IMR-90 (cell line): ENCODE measurements around the gene FAM98C. TPM values are rescaled to one million over a fixed set of nuclear protein-coding genes. Genes with fewer than 3 reads are reported as not detected.

ENCODE experiments used
- ATAC-seq: fragments of 200-7000 bp; cut with Tn5 transposase; 2 replicates; pipeline ENCODE4 v1.9.1; 2020; ENCODE audit warnings: low read depth, mild to moderate bottlenecking, moderate library complexity
- BruUV-seq: library from RNA; stranded (reverse); fragments of 400-500 nt; replicated peaks from 2 replicates; lab custom pipeline; 2021; lab: Mats Ljungman, UMichigan
- CTCF ChIA-PET: fragments of 300-600 bp; formaldehyde crosslinking; extraction: SDS; loops from one replicate; lab custom pipeline; 2021; ENCODE audit warnings: antibody characterized with exemption; lab: Yijun Ruan, JAX
- POLR2A ChIA-PET: fragments of 300-600 bp; sonication (Branson Sonifier 250); formaldehyde crosslinking; loops from one replicate; lab custom pipeline; 2022; ENCODE audit warnings: antibody characterized with exemption; ENCODE audit not compliant: unreplicated experiment; lab: Charles Lee
- DNase-seq: peaks from one replicate; pipeline ENCODE4 v3.0.0; 2013
- H2AFZ ChIP-seq: replicated peaks from 2 replicates; pipeline ENCODE3; 2013; ENCODE audit warnings: low read length, mild to moderate bottlenecking; ENCODE audit not compliant: poor library complexity
- H2AK5ac ChIP-seq: 2 replicates; pipeline ENCODE4 v1.6.1; 2013; ENCODE audit warnings: low read depth, low read length, inconsistent platforms
- H2AK9ac ChIP-seq: replicated peaks from 2 replicates; pipeline ENCODE3; 2013; ENCODE audit warnings: mild to moderate bottlenecking, low read depth, low read length, moderate library complexity; ENCODE audit not compliant: poor library complexity
- H2BK120ac ChIP-seq: 2 replicates; pipeline ENCODE4 v1.6.1; 2013; ENCODE audit warnings: low read depth, low read length, inconsistent platforms
- H2BK15ac ChIP-seq: 3 replicates; pipeline ENCODE4 v1.6.1; 2013; ENCODE audit warnings: low read depth, low read length, inconsistent platforms
- H2BK20ac ChIP-seq: 2 replicates; pipeline ENCODE4 v1.6.1; 2013; ENCODE audit warnings: low read depth, mild to moderate bottlenecking, inconsistent platforms, low read length, moderate library complexity
- H2BK5ac ChIP-seq: 2 replicates; pipeline ENCODE4 v1.6.1; 2013; ENCODE audit warnings: mild to moderate bottlenecking, low read depth, low read length, inconsistent platforms; ENCODE audit not compliant: poor library complexity, severe bottlenecking
- H3K14ac ChIP-seq: replicated peaks from 2 replicates; pipeline ENCODE4 v1.6.1; 2013; ENCODE audit warnings: low read depth, low read length, inconsistent platforms
- H3K18ac ChIP-seq: 2 replicates; pipeline ENCODE4 v1.6.1; 2013; ENCODE audit warnings: low read depth, low read length, control low read depth
- H3K23ac ChIP-seq: 2 replicates; pipeline ENCODE4 v1.6.1; 2013; ENCODE audit warnings: low read depth, low read length, inconsistent platforms
- H3K27ac ChIP-seq: 2 replicates; pipeline ENCODE4 v1.5.1; 2013; ENCODE audit warnings: mild to moderate bottlenecking, control low read depth, low read length; ENCODE audit not compliant: insufficient read depth
- H3K27me3 ChIP-seq: 2 replicates; pipeline ENCODE4 v1.6.1; 2013; ENCODE audit warnings: low read length; ENCODE audit not compliant: control insufficient read depth, insufficient read depth
- H3K36me3 ChIP-seq: 2 replicates; pipeline ENCODE4 v1.6.1; 2013; ENCODE audit warnings: low read length, mixed read lengths; ENCODE audit not compliant: control insufficient read depth, insufficient read depth
- H3K4ac ChIP-seq: 2 replicates; pipeline ENCODE4 v1.6.1; 2013; ENCODE audit warnings: low read depth, low read length, inconsistent platforms
- H3K4me1 ChIP-seq: 2 replicates; pipeline ENCODE4 v1.6.1; 2013; ENCODE audit warnings: low read length, mixed read lengths; ENCODE audit not compliant: control insufficient read depth, insufficient read depth
- H3K4me2 ChIP-seq: 2 replicates; pipeline ENCODE4 v1.6.1; 2013; ENCODE audit warnings: low read depth, mild to moderate bottlenecking, control low read depth, low read length, moderate library complexity
- H3K4me3 ChIP-seq: 2 replicates; pipeline ENCODE4 v1.5.1; 2013; ENCODE audit warnings: low read depth, mild to moderate bottlenecking, control low read depth, low read length, moderate library complexity; ENCODE audit not compliant: insufficient read depth
- H3K56ac ChIP-seq: 2 replicates; pipeline ENCODE4 v1.6.1; 2013; ENCODE audit warnings: low read length, inconsistent platforms; ENCODE audit not compliant: insufficient read depth; ENCODE audit errors: extremely low read depth
- H3K79me1 ChIP-seq, 2 experiments: 2 replicates each; pipeline ENCODE4 v1.6.1; 2013; ENCODE audit warnings: low read length in 2 of 2, inconsistent platforms in 1 of 2, low read depth in 1 of 2
- H3K9ac ChIP-seq: 2 replicates; pipeline ENCODE4 v1.6.1; 2013; ENCODE audit warnings: low read depth, low read length, control low read depth
- H3K9me1 ChIP-seq: 2 replicates; pipeline ENCODE4 v1.6.1; 2013; ENCODE audit warnings: low read length, inconsistent platforms; ENCODE audit not compliant: insufficient read depth
- H3K9me3 ChIP-seq: 2 replicates; pipeline ENCODE4 v1.6.1; 2013; ENCODE audit warnings: low read length; ENCODE audit not compliant: control insufficient read depth, insufficient read depth
- H4K20me1 ChIP-seq: 2 replicates; pipeline ENCODE4 v1.6.1; 2013; ENCODE audit warnings: low read length, inconsistent platforms; ENCODE audit not compliant: insufficient read depth
- H4K5ac ChIP-seq: 2 replicates; pipeline ENCODE4 v1.6.1; 2013; ENCODE audit warnings: mild to moderate bottlenecking, low read depth, low read length, control low read depth
- H4K8ac ChIP-seq, 2 experiments: 2 replicates each; pipeline ENCODE4 v1.6.1; 2013; ENCODE audit warnings: low read depth in 2 of 2, low read length in 2 of 2, control low read depth in 1 of 2, inconsistent platforms in 1 of 2
- H4K91ac ChIP-seq: 2 replicates; pipeline ENCODE4 v1.6.1; 2013; ENCODE audit warnings: low read depth, low read length, inconsistent platforms; ENCODE audit not compliant: insufficient read depth
- CEBPB ChIP-seq: IDR thresholded peaks from 2 replicates; pipeline ENCODE4 v1.6.1; 2012; ENCODE audit warnings: low read depth, low read length, improper control_type of control experiment
- CTCF ChIP-seq: conservative IDR thresholded peaks from 2 replicates; pipeline ENCODE4 v1.5.1; 2012; ENCODE audit warnings: mild to moderate bottlenecking, low read depth, low read length, improper control_type of control experiment
- WGBS, 2 experiments: methylation state at CpG; one replicate each; pipeline versions ENCODE4 v1.1.5 to v1.1.7; 2013; ENCODE audit warnings: missing lambda C conversion rate in 2 of 2; ENCODE audit not compliant: insufficient read length in 1 of 2; ENCODE audit errors: extremely low coverage in 2 of 2; 5-methylcytosine and 5-hydroxymethylcytosine counted together
- dilution Hi-C: fragments of 300-500 bp; cut with HindIII; formaldehyde crosslinking; loops from one replicate; pipeline ENCODE4 v1.14.3; 2018; ENCODE audit warnings: low sequenced_read_pairs; ENCODE audit not compliant: unreplicated experiment
- in situ Hi-C: fragments of 300-500 bp; cut with MboI; formaldehyde crosslinking; loops from 3 replicates; pipeline ENCODE4 v1.14.3; 2019; ENCODE audit warnings: low sequenced_read_pairs, inconsistent platforms, mixed read lengths
- intact Hi-C: fragments of 100-400 bp; cut with micrococcal nuclease; formaldehyde crosslinking; loops from 2 replicates; pipeline ENCODE4 v1.10.0; 2022
- polyA plus RNA-seq, 3 experiments: library from polyadenylated mRNA; depleted of rRNA; stranded (reverse); fragments of >200 nt; gene quantifications; 2 replicates each; pipeline ENCODE4 v1.2.3, GENCODE V29; 2012; ENCODE audit warnings: low replicate concordance in 1 of 3
- total RNA-seq: library from RNA; depleted of rRNA; stranded (reverse); fragments of >200 nt; gene quantifications from 2 replicates; pipeline ENCODE4 v1.2.3, GENCODE V29; 2012

FAM98C gene
- total and polyA plus RNA-seq, 2 of the 4 experiments (the other 2 are of a cell fraction), result 3.6 to 17.9 TPM

GRCh38 chr19:38371081-38371480 is 31.8 kb upstream of the FAM98C start:
- ATAC-seq (no peak), DNase-seq (no peak)
- no TSS peak for BruUV-seq
- ChIA-PET POLR2A (no interaction called here), CTCF (no interaction called here)
- in situ Hi-C loops (no loop called here), dilution Hi-C loops (no loop called here), intact Hi-C loops (no loop called here)
- peak; percentile 53 for TF ChIP-seq CEBPB
- TF ChIP-seq CTCF, result no peak
- no peak overlapping the region for H3K23ac ChIP-seq
- no peak overlapping the region for H3K4me2 ChIP-seq
- H3K36me3 ChIP-seq, result peaks cover under 1% of the 10 kb centered on the region; the same call in 1 of the 2 replicates
- H4K91ac ChIP-seq, result no peak overlapping the region
- H3K9me1 ChIP-seq, result peaks cover 5% of the 10 kb centered on the region
- 67% methylated on average over 2 of the region's 6 CpGs; no CpG with 5 or more reads in 1 of the 2 experiments for WGBS, 2 experiments
- no peak overlapping the region for H3K56ac ChIP-seq
- H2AFZ ChIP-seq, result no peak overlapping the region
- H3K27ac ChIP-seq, result no peak overlapping the region
- no peak overlapping the region for H3K4ac ChIP-seq
- H2BK20ac ChIP-seq, result no peak overlapping the region
- H2BK120ac ChIP-seq, result no peak overlapping the region
- H2BK5ac ChIP-seq, result no peak overlapping the region
- H2AK9ac ChIP-seq, result no peak overlapping the region
- no peak overlapping the region for H3K9ac ChIP-seq
- no peak overlapping the region for H2AK5ac ChIP-seq
- H4K20me1 ChIP-seq, result peaks cover 10% of the 10 kb centered on the region
- no peaks in the 10 kb centered on the region for H3K9me3 ChIP-seq
- H3K4me3 ChIP-seq, result no peak overlapping the region
- no peak overlapping the region for H3K14ac ChIP-seq
- H4K8ac ChIP-seq, result no peak overlapping the region
- H3K79me1 ChIP-seq, result peaks cover 4 to 14% of the 10 kb centered on the region in 2 experiments; a peak in 3 of 4 replicates
- H3K27me3 ChIP-seq, result peaks cover 23% of the 10 kb centered on the region
- H3K18ac ChIP-seq, result no peak overlapping the region
- peaks cover under 1% of the 10 kb centered on the region; the same call in 1 of the 2 replicates for H3K4me1 ChIP-seq
- no peak overlapping the region for H2BK15ac ChIP-seq
- no peak overlapping the region for H4K5ac ChIP-seq
